DMS53 (cell line): Measurements from ENCODE around the gene HOXD9.
A peak's percentile ranks its signal among the peaks of the same experiment; 100 is the strongest.

Experiments
- DNase-seq: peaks from one replicate; lab custom pipeline; 2025; lab: John Stamatoyannopoulos, UW

Gene HOXD9

GRCh38 chr2:176165370-176166050 is 43.0 kb downstream of the HOXD9 start:
- DNase-seq: no peak

- DNase-seq: no peak
Observed at GRCh38 chr2:176166272-176166671, 43.8 kb downstream of the HOXD9 start.

DNA sequence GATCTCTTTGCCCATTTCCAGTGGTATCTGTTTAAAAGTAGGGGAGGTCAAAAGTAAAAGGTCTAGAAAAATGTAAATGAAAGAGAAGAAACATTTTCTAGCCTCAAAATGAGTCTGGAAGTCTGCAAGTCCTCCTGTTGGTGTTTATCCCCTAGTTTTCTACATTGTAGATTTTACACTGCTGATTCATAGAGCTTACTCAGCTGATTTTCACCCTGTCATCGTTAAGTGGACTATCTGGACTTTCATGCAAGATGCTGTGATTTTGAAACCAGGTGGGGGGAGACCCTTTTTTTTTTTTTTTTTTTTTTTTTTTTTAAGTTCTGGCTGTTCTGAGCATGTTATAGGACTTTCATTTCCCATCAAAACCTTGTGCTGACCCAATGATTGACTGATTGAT is 44.9 kb downstream of the HOXD9 start:
- no peak for DNase-seq

GRCh38 chr2:176169181-176169580 is 46.7 kb downstream of the HOXD9 start:
- DNase-seq: no peak

GRCh38 chr2:176169711-176170110 is 47.2 kb downstream of the HOXD9 start:
- no peak for DNase-seq

GRCh38 chr2:176170602-176171305 is 48.2 kb downstream of the HOXD9 start:
- no peak for DNase-seq

GRCh38 chr2:176171351-176172006 is 49.0 kb downstream of the HOXD9 start:
- DNase-seq: peak; percentile 56

- no peak for DNase-seq
Observed at GRCh38 chr2:176172007-176172894, 49.7 kb downstream of the HOXD9 start.

GRCh38 chr2:176172895-176173566 is 50.5 kb downstream of the HOXD9 start:
- DNase-seq: no peak

- DNase-seq: no peak
Observed at GRCh38 chr2:176173567-176174381, 51.3 kb downstream of the HOXD9 start.

DNA sequence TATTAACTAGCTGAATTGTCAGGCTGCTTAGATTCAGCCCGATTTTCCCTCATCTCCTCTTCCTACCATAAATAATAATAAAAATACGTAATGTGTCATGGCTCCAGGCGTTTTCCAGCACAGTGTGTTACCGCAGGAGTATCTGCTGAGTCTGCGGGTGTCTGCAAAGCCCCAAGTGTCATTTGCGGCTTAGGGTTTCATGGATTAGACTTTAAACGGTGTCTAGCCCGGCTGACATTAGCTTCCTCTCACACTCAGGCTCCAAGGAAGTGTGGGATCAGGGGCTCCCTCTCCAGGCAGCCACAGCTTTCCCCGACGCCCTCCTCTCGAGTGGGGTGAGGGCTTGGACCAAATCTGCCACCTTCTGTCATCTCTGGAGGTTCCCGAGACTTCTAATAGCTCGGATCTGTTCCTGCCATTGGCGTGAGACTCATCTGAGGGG is 51.9 kb downstream of the HOXD9 start:
- peak; percentile 58 for DNase-seq
